ENCODE measurements around the gene SLC2A13.

Gene SLC2A13

DNA sequence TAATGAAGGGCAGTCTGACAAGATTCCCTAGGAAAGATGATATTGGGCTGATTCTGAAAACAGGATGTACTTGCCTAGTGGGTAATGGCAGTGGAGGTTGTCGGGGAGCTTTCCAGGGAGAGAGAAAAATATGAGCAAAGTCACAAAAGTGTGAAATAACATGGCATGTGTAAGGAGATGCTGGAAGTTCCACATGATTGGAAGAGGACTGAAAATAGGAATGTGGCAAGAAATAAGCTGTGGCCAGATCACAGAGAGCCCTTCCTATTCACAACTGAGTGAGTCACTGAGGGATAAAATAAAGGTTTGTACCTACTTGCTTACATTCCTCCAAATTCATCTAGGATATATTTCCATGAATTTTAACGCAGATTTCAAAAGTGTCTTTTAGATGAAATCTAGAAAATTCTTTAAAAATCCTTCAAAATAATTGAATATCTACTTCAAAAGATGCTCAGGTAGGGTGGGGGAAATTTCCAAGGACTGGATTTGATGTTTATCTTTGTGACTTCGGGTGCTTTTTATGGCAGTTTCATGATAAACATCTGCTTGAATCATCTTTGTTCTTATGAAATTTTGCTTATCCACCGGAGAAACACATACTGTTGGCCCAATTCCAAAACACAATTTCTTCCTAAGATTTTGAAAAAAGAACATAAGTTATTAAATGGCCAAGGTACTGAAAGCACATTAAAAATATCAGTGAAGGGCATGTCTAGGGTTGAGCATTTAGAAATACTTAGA, 36.3 kb upstream of the SLC2A13 start:
- Histone ChIP-seq H2BK120ac (ENCODE audit: low read depth, low read length) (no peak overlapping the region), H3K9ac (ENCODE audit: low read length) (no peak overlapping the region), H3K23ac (ENCODE audit: low read length in 2 of 2) (no peak overlapping the region), H3K27me3 (ENCODE audit: control insufficient read depth in 1 of 2, insufficient read depth in 1 of 2, low read length in 2 of 2) (no peaks in the 10 kb centered on the region), H2BK15ac (ENCODE audit: low read depth, poor library complexity, severe bottlenecking) (no peak overlapping the region), H2AK5ac (ENCODE audit: low read length, severe bottlenecking) (no peak overlapping the region), H4K8ac (ENCODE audit: low read length) (no peak overlapping the region), H3K4ac (ENCODE audit: low read depth in 1 of 2, low read length in 2 of 2) (no peak overlapping the region), H4K91ac (ENCODE audit: low read length) (no peak overlapping the region), H3K4me3 (ENCODE audit: insufficient read depth in 1 of 2, low read depth in 1 of 2, low read length in 2 of 2) (no peak overlapping the region), H3K27ac (ENCODE audit: low read length, poor library complexity, severe bottlenecking) (no peak overlapping the region), H3K4me1 (ENCODE audit: control insufficient read depth, insufficient read depth, low read depth, low read length) (no peaks in the 10 kb centered on the region), H2AFZ (ENCODE audit: low read depth, low read length) (no peak overlapping the region), H2BK5ac (ENCODE audit: low read depth, low read length, poor library complexity, severe bottlenecking) (no peak overlapping the region), H3K4me2 (ENCODE audit: low read length, poor library complexity, severe bottlenecking) (no peak overlapping the region), H3K14ac (ENCODE audit: low read length in 2 of 2) (no peak overlapping the region), H2BK12ac (ENCODE audit: low read length in 2 of 2) (no peak overlapping the region), H3K9me3 (ENCODE audit: control insufficient read depth, low read length) (no peaks in the 10 kb centered on the region), H3K18ac (ENCODE audit: low read depth in 1 of 2, low read length in 2 of 2) (no peak overlapping the region), H3K79me1 (replicated peaks; ENCODE audit: low read length, poor library complexity, severe bottlenecking) (no peaks in the 10 kb centered on the region), H3K36me3 (ENCODE audit: control insufficient read depth in 1 of 2, insufficient read depth in 2 of 2, low read depth in 1 of 2, low read length in 2 of 2) (no peaks in the 10 kb centered on the region)
- WGBS, result 90% methylated on average over 1 of the region's 4 CpGs
- DNase-seq, result no peak

- Histone ChIP-seq H3K18ac (ENCODE audit: low read depth in 1 of 2, low read length in 2 of 2) (no peak overlapping the region), H2BK12ac (ENCODE audit: low read length in 2 of 2) (no peak overlapping the region), H3K9me3 (ENCODE audit: control insufficient read depth, low read length) (no peaks in the 10 kb centered on the region), H3K79me1 (replicated peaks; ENCODE audit: low read length, poor library complexity, severe bottlenecking) (no peaks in the 10 kb centered on the region), H2AK5ac (ENCODE audit: low read length, severe bottlenecking) (no peak overlapping the region), H3K4me1 (ENCODE audit: control insufficient read depth, insufficient read depth, low read depth, low read length) (no peaks in the 10 kb centered on the region), H3K9ac (ENCODE audit: low read length) (no peak overlapping the region), H3K27ac (ENCODE audit: low read length, poor library complexity, severe bottlenecking) (no peak overlapping the region), H3K14ac (ENCODE audit: low read length in 2 of 2) (no peak overlapping the region), H3K27me3 (ENCODE audit: control insufficient read depth in 1 of 2, insufficient read depth in 1 of 2, low read length in 2 of 2) (no peaks in the 10 kb centered on the region), H3K23ac (ENCODE audit: low read length in 2 of 2) (no peak overlapping the region), H4K91ac (ENCODE audit: low read length) (no peak overlapping the region), H4K8ac (ENCODE audit: low read length) (no peak overlapping the region), H2BK5ac (ENCODE audit: low read depth, low read length, poor library complexity, severe bottlenecking) (no peak overlapping the region), H3K4ac (ENCODE audit: low read depth in 1 of 2, low read length in 2 of 2) (no peak overlapping the region), H2BK120ac (ENCODE audit: low read depth, low read length) (no peak overlapping the region), H3K4me2 (ENCODE audit: low read length, poor library complexity, severe bottlenecking) (no peak overlapping the region), H2AFZ (ENCODE audit: low read depth, low read length) (no peak overlapping the region), H2BK15ac (ENCODE audit: low read depth, poor library complexity, severe bottlenecking) (no peak overlapping the region), H3K4me3 (ENCODE audit: insufficient read depth in 1 of 2, low read depth in 1 of 2, low read length in 2 of 2) (no peak overlapping the region), H3K36me3 (ENCODE audit: control insufficient read depth in 1 of 2, insufficient read depth in 2 of 2, low read depth in 1 of 2, low read length in 2 of 2) (no peaks in the 10 kb centered on the region)
- 92% methylated on average over 1 of the region's 2 CpGs for WGBS
- DNase-seq, result no peak
Measured at GRCh38 chr12:40138526-40138925, 32.6 kb upstream of the SLC2A13 start.

DNA sequence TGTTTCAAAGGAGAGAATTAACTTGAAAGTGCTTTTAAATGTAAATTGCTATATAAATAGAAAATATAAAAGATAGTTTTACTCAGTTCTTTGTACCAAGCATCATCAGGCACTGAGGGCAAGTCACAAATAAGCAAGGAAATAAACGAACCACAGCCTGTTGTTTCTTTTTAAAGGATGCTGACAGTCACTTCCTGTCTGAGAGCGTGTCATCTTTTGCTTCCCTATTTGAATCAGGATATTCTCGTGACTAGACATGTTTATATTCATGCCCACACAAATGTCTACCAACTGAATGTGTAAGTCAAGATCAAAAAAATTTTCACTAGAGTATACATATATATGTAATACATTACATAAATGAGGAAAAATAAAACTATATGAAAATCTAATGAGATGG, 31.4 kb upstream of the SLC2A13 start:
- H3K27me3 ChIP-seq (ENCODE audit: control insufficient read depth in 1 of 2, insufficient read depth in 1 of 2, low read length in 2 of 2), result no peaks in the 10 kb centered on the region
- no peak overlapping the region for H3K9ac ChIP-seq (ENCODE audit: low read length)
- no peaks in the 10 kb centered on the region for H3K4me1 ChIP-seq (ENCODE audit: control insufficient read depth, insufficient read depth, low read depth, low read length)
- no peak overlapping the region for H3K18ac ChIP-seq (ENCODE audit: low read depth in 1 of 2, low read length in 2 of 2)
- H3K4me3 ChIP-seq (ENCODE audit: insufficient read depth in 1 of 2, low read depth in 1 of 2, low read length in 2 of 2), result no peak overlapping the region
- no peaks in the 10 kb centered on the region for H3K79me1 ChIP-seq (replicated peaks; ENCODE audit: low read length, poor library complexity, severe bottlenecking)
- H2BK12ac ChIP-seq (ENCODE audit: low read length in 2 of 2), result no peak overlapping the region
- no peak overlapping the region for H3K4me2 ChIP-seq (ENCODE audit: low read length, poor library complexity, severe bottlenecking)
- H3K9me3 ChIP-seq (ENCODE audit: control insufficient read depth, low read length), result no peaks in the 10 kb centered on the region
- no peak overlapping the region for H2BK15ac ChIP-seq (ENCODE audit: low read depth, poor library complexity, severe bottlenecking)
- no peak overlapping the region for H2BK5ac ChIP-seq (ENCODE audit: low read depth, low read length, poor library complexity, severe bottlenecking)
- no peak overlapping the region for H4K91ac ChIP-seq (ENCODE audit: low read length)
- H4K8ac ChIP-seq (ENCODE audit: low read length), result no peak overlapping the region
- no peak overlapping the region for H3K27ac ChIP-seq (ENCODE audit: low read length, poor library complexity, severe bottlenecking)
- DNase-seq, result peak; percentile 45
- no peaks in the 10 kb centered on the region for H3K36me3 ChIP-seq (ENCODE audit: control insufficient read depth in 1 of 2, insufficient read depth in 2 of 2, low read depth in 1 of 2, low read length in 2 of 2)
- no peak overlapping the region for H2BK120ac ChIP-seq (ENCODE audit: low read depth, low read length)
- no peak overlapping the region for H3K4ac ChIP-seq (ENCODE audit: low read depth in 1 of 2, low read length in 2 of 2)
- no peak overlapping the region for H3K23ac ChIP-seq (ENCODE audit: low read length in 2 of 2)
- no peak overlapping the region for H2AK5ac ChIP-seq (ENCODE audit: low read length, severe bottlenecking)
- no peak overlapping the region for H2AFZ ChIP-seq (ENCODE audit: low read depth, low read length)
- 4% methylated on average over 2 of the region's 3 CpGs for WGBS
- no peak overlapping the region for H3K14ac ChIP-seq (ENCODE audit: low read length in 2 of 2)

- Histone ChIP-seq H3K14ac (ENCODE audit: low read length in 2 of 2) (no peak overlapping the region), H3K18ac (ENCODE audit: low read depth in 1 of 2, low read length in 2 of 2) (no peak overlapping the region), H3K9ac (ENCODE audit: low read length) (no peak overlapping the region), H2BK12ac (ENCODE audit: low read length in 2 of 2) (no peak overlapping the region), H3K4me3 (ENCODE audit: insufficient read depth in 1 of 2, low read depth in 1 of 2, low read length in 2 of 2) (no peak overlapping the region), H2AK5ac (ENCODE audit: low read length, severe bottlenecking) (no peak overlapping the region), H3K36me3 (ENCODE audit: control insufficient read depth in 1 of 2, insufficient read depth in 2 of 2, low read depth in 1 of 2, low read length in 2 of 2) (no peaks in the 10 kb centered on the region), H2BK5ac (ENCODE audit: low read depth, low read length, poor library complexity, severe bottlenecking) (no peak overlapping the region), H2AFZ (ENCODE audit: low read depth, low read length) (no peak overlapping the region), H3K4me1 (ENCODE audit: control insufficient read depth, insufficient read depth, low read depth, low read length) (no peaks in the 10 kb centered on the region), H3K4ac (ENCODE audit: low read depth in 1 of 2, low read length in 2 of 2) (no peak overlapping the region), H3K23ac (ENCODE audit: low read length in 2 of 2) (no peak overlapping the region), H2BK120ac (ENCODE audit: low read depth, low read length) (no peak overlapping the region), H3K27ac (ENCODE audit: low read length, poor library complexity, severe bottlenecking) (no peak overlapping the region), H3K9me3 (ENCODE audit: control insufficient read depth, low read length) (no peaks in the 10 kb centered on the region), H4K91ac (ENCODE audit: low read length) (no peak overlapping the region), H3K27me3 (ENCODE audit: control insufficient read depth in 1 of 2, insufficient read depth in 1 of 2, low read length in 2 of 2) (no peaks in the 10 kb centered on the region), H2BK15ac (ENCODE audit: low read depth, poor library complexity, severe bottlenecking) (no peak overlapping the region), H3K79me1 (replicated peaks; ENCODE audit: low read length, poor library complexity, severe bottlenecking) (no peaks in the 10 kb centered on the region), H4K8ac (ENCODE audit: low read length) (no peak overlapping the region), H3K4me2 (ENCODE audit: low read length, poor library complexity, severe bottlenecking) (no peak overlapping the region)
- DNase-seq, result no peak
Measured at GRCh38 chr12:40127408-40127807, 21.5 kb upstream of the SLC2A13 start.

All from mesenchymal stem cell (in vitro differentiated cells and primary cell).